ENCODE data around the gene PKHD1. TPM values are rescaled to one million over a fixed set of nuclear protein-coding genes. Genes with fewer than 3 reads are reported as not detected.

The PKHD1 gene
- total and polyA plus RNA-seq, 2 of the 8 experiments (the other 6 are each of a cell fraction or from before 2014, with no cell fraction given): 0.06 to 0.09 TPM

DNA sequence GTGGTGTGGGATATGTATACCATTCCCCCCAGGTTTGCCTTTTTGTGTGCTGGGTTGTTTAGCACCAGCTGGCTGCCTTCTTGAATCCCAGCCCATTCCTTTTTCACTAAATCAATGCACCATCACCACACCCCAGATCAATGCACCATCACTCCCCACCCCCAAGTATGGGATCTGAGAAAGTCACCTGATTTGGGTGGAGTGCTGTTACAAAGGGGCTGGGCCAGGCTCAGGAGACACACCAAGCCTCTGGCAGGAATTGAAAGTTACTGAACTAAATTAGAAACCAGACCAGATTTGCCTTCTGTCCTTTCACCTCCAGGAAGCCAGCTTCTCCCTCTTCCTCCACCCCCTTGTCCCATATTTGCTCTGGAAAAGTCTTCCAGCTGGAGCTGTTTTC is 19.6 kb upstream of the PKHD1 start:
- no peak overlapping the region for H3K4me3 ChIP-seq (ENCODE audit: extremely low read depth in 1 of 4, insufficient read depth in 2 of 4, low read depth in 3 of 4, low read length in 4 of 4)
- H2BK12ac ChIP-seq (ENCODE audit: low read depth, low read length): no peak overlapping the region
- H3K23ac ChIP-seq (ENCODE audit: insufficient read length): no peak overlapping the region
- H4K8ac ChIP-seq (ENCODE audit: extremely low read depth, insufficient read depth, low read length): no peak overlapping the region; the same call in 1 of the 2 replicates
- H3K9ac ChIP-seq (replicated peaks in 1 of 4; ENCODE audit: extremely low read depth in 1 of 4, low read depth in 3 of 4, low read length in 3 of 4): no peak overlapping the region
- no peaks in the 10 kb centered on the region for H3K36me3 ChIP-seq (ENCODE audit: control insufficient read depth in 2 of 4, insufficient read depth in 4 of 4, low read length in 3 of 4)
- no peaks in the 10 kb centered on the region for H3K79me2 ChIP-seq (ENCODE audit: control insufficient read depth in 1 of 2, insufficient read depth in 2 of 2, low read length in 2 of 2)
- H3K4me2 ChIP-seq (ENCODE audit: insufficient read depth in 1 of 2, low read depth in 2 of 2, low read length in 2 of 2): no peak overlapping the region
- no peaks in the 10 kb centered on the region for H4K20me1 ChIP-seq (replicated peaks in 1 of 2; ENCODE audit: control insufficient read depth in 1 of 2, insufficient read depth in 2 of 2, low read length in 2 of 2)
- H3K14ac ChIP-seq (ENCODE audit: insufficient read length): no peak overlapping the region
- no peak overlapping the region for H4K91ac ChIP-seq (replicated peaks; ENCODE audit: insufficient read length, low read length)
- no peak overlapping the region for H4K5ac ChIP-seq (ENCODE audit: insufficient read length, low read depth, low read length)
- no peak overlapping the region for H2AK5ac ChIP-seq (ENCODE audit: low read depth, low read length)
- no peak overlapping the region for H2BK5ac ChIP-seq (ENCODE audit: low read depth, low read length)
- H2BK120ac ChIP-seq (replicated peaks; ENCODE audit: low read depth, low read length): no peak overlapping the region
- no peaks in the 10 kb centered on the region for H3K23me2 ChIP-seq (ENCODE audit: low read depth, low read length)
- H2BK15ac ChIP-seq (ENCODE audit: low read length): no peak overlapping the region
- no peak overlapping the region for H3K56ac ChIP-seq (replicated peaks; ENCODE audit: insufficient read length, low read depth, low read length)
- peaks cover 0 to 4% (median 0%) of the 10 kb centered on the region in 4 experiments; a peak in 1 of 7 replicates for H3K4me1 ChIP-seq (replicated peaks in 1 of 4; ENCODE audit: control insufficient read depth in 3 of 4, insufficient read depth in 4 of 4, low read length in 3 of 4)
- no peak overlapping the region for H3K27ac ChIP-seq (ENCODE audit: low read depth, low read length)
- no peaks in the 10 kb centered on the region for H3K79me1 ChIP-seq (ENCODE audit: low read depth, low read length)
- H2BK20ac ChIP-seq (ENCODE audit: low read length): 0 out of 2 replicates have a peak overlapping the region, but pooled peaks have one; percentile 1
- FAIRE-seq (no peak), DNase-seq (ENCODE audit: low read depth in 1 of 2, low spot score in 2 of 2) (no peak)
- H3K9me3 ChIP-seq (ENCODE audit: insufficient read depth in 2 of 2, low read depth in 1 of 2, low read length in 1 of 2): no peaks in the 10 kb centered on the region
- ChIA-PET CTCF (ENCODE audit: partially characterized antibody) (interaction anchor here (1.3 to 1.4 kb wide), 2 partner anchors 18 to 48 kb away, joined by 3 to 4 read pairs; no protein-coding TSS in a partner anchor), POLR2A (ENCODE audit: partially characterized antibody) (no interaction called here)
- no peak overlapping the region for H3K4ac ChIP-seq (replicated peaks; ENCODE audit: insufficient read length, low read depth, low read length)
- TF ChIP-seq ZNF274 (IDR thresholded peaks at IDR 0.05; ENCODE audit: borderline replicate concordance, extremely low read depth, low read length): no peak
- TF ChIP-seq SRF (IDR thresholded peaks at IDR 0.05; ENCODE audit: low read depth, low read length): no peak
- no peak for TF ChIP-seq POLR2AphosphoS5 (IDR thresholded peaks at IDR 0.05; ENCODE audit: low read depth, low read length)
- no peak overlapping the region for H3K18ac ChIP-seq (ENCODE audit: extremely low read depth, low read length)
- no peaks in the 10 kb centered on the region for H3K27me3 ChIP-seq (replicated peaks in 1 of 4; ENCODE audit: control insufficient read depth in 3 of 4, extremely low read depth in 1 of 4, insufficient read depth in 3 of 4, low read length in 3 of 4)
- peak overlapping the region; percentile 58; the same call in 1 of the 2 replicates for H2AFZ ChIP-seq (ENCODE audit: low read length)

All from H1 (cell line).